ENCODE results near the gene P2RX4.
"Not testable (repeated sequence)": the region's sequence is repeated elsewhere in the genome, so short reads cannot be mapped to it uniquely, and the experiment has no call there.

Gene P2RX4

GRCh38 chr12:121245951-121246350 is 36.0 kb downstream of the P2RX4 start:
- DNase-seq = no peak

DNA sequence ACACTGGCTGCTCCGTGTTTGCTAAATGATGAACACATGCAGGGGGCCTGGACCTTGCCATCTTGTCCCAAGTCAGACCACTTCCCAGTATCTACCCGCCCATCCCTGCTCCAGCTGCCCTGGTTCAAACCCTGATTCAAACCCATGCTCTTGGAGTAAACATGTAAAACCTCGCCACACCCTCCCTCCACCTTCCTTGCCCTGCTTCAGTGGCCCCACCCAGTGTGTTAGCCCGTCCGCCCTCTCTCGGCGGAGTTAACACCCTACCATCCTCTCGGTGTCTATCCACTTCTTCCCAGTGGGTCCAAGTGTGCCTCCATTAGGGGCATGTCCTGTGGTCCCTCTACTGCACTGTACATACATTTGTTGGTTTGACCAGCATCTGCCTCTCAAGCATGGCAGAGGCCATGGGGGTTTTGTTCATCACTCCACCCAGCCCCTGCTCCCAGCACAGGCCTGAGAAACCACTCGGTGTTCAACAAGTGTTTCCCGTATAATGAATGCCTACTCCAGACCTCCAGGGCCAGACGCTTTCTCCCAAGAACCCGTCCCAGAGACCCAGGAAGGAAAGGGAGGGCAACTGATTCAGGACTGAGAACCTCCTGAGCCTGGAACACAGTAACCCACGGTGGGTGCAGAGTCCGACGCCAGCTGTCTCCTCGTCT is 37.1 kb downstream of the P2RX4 start:
- DNase-seq = no peak

DNA sequence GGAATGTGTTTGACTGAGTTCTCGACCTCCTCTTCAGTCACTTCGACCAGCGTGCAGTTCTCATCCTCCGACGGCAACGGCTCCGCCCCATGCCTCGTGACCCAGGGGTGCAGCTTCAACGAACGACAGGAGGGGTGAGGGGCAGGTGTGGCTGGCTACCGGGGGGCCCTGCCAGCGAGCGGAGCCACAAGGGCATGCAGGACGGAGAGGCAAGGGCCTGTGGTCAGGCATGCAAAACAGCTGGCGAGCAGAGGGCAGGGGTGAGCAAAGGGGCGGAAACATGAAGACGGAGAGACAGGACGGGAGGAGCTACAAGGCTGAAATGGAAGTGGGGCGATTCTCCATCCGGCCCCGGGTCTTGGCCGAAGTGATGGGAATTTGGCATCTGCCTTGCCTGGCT is 38.7 kb downstream of the P2RX4 start:
- no peak for DNase-seq

DNA sequence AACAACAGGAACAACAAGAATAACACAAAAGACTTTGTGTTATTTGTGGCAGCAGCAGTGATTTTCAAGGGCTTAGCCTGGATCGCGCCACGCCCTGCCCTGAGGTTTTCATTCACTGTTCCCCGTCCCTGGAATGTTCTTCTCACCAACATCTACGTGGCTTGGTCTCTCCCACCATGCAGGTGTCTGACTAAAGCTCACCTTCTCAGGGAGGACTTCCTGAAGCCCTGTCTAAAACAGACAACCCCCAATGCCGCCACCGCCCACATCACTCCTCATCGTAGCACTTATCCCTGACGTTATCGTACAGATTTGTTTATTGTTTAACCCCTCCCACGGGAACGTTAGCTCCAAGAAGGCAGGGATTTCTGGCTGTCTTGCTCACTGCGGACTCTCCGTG is 40.4 kb downstream of the P2RX4 start:
- no peak for DNase-seq

DNA sequence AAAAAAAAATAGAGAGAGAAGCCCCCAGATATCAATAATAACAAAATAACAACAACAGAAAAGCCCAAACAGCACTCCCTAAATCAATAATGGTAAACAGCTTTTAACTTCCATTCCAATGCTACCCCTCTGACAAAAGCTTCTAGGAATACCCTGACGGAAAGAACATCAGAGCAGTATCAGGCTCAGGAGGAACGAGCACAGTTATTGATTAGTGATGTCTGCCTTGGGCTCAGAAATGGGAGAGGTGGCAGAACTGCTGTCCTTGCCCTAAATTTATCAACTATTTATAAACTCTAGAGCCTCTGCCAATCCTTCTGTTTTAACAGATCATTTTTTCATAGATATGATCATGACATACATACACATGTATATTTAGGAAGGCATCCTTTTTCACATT is 41.9 kb downstream of the P2RX4 start:
- no peak for DNase-seq

DNA sequence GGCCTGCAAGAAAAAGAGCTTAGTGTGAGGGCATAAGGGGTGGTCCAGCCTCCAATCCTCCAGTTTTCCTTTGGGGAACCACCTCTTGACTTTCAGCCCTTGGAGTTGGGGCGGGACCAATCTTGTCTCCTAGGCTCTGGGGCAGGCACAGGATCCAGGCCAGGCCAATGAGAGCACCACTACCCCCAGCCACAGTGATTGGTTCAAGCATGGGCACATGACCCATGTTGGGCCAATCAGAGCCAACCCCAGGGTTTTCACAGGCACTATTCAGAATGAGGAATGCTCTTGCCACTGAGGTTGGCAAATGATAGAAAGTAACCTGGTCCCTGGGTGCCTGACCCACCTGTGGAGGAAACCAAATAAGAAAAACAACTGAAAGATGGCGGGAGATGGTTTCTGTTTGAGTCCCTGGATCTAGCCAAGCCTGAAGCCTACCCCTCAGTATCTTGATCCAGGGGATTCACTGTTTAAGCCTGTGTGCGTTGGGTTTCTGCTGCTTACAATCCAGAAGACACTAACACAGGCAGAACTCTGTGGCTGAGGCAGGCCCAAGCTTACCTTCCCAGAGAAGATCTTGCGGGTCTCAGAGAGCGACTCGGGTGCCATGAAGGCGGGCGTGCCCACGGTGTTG is 42.9 kb downstream of the P2RX4 start:
- no peak for DNase-seq

DNA sequence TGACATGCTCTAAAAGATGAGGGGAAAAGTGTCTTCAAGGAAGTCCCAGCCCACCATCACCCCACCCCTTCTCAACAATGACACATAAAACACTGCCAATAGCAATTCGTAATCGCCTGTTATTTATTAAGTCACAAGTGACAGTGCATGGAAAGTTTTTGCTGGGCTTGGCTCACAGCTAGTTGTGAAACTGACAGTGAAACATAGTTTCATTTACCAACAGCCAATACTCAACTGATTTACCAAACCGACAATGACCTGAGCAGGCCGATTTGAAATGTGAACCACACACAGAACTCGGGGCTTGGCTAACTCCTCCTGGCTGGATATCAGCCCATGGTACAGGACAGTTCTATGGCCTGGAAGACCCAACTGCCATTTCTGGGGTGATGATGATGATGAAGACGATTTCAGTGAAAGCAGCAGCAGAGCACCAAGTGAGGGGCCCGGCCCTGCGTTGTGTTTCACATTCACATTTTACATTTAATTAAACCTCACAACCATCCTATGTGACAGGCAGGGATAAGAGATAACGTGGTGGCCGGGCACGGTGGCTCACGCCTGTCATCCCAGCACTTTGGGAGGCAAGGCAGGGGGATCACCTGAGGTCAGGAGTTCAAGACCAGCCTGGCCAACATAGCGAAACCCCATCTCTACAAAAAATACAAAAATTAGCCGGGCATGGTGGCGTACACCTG is 43.9 kb downstream of the P2RX4 start:
- no peak for DNase-seq

DNA sequence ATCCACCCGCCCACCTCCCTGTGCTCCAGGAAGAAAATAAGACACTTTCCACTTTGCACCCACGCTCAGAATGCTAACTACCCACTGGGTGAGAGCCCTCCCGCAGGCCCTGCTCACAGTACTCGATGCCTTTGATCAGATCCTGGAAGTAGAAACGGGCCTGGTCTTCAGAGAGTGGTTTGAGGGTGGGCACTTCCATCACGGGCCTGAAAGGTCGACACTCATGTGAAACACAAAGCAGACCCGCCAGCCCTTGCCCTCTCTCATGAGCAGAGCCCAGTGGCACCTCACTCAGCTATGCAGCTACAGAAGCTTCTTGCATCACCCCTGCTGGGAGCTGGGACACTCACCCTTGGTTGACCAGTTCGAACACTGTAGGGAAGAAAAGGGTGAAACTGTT is 45.5 kb downstream of the P2RX4 start:
- DNase-seq = no peak

- DNase-seq = not testable (repeated sequence)
Measured at GRCh38 chr12:121257704-121258449, 47.9 kb downstream of the P2RX4 start.

DNA sequence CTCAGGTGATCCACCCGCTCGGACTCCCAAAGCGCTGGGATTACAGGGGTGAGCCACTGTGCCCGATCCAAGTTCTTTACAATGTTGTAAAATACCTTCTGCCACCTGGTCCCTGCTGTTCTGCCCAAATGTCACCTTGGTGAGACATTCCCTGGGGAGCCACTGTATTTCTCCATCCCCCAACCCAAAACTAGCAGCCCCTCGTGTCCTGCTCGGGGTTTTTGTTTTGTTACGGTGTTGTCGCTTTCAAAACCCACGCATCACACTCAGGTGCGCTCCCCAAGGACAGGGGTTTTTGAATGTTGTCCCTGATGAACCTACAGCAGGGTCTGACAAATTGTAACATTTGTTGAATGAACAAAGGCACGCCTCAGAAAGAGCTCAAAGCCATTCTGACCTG is 49.1 kb downstream of the P2RX4 start:
- DNase-seq = no peak

- DNase-seq = no peak
Measured at GRCh38 chr12:121260091-121260490, 50.2 kb downstream of the P2RX4 start.

DNA sequence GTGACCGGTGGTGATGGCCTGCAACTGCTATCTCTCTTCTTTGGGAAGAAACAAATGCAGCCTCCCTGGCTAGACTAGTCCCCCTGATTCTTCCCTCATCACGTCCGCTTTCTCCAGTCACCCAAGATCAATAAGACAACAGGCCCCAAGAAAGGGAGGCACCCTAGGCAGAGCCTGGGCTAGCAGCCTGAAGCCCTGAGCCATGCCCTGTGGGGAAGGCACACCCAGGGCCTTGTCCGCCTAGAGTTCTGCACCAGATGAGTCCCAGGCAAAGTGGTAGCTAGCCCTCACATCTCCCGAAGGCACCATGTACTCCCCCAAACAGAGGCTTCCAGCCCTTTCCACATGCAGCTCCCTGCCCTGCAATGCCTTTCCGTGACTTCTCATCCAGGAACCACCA is 51.5 kb downstream of the P2RX4 start:
- DNase-seq = no peak

DNA sequence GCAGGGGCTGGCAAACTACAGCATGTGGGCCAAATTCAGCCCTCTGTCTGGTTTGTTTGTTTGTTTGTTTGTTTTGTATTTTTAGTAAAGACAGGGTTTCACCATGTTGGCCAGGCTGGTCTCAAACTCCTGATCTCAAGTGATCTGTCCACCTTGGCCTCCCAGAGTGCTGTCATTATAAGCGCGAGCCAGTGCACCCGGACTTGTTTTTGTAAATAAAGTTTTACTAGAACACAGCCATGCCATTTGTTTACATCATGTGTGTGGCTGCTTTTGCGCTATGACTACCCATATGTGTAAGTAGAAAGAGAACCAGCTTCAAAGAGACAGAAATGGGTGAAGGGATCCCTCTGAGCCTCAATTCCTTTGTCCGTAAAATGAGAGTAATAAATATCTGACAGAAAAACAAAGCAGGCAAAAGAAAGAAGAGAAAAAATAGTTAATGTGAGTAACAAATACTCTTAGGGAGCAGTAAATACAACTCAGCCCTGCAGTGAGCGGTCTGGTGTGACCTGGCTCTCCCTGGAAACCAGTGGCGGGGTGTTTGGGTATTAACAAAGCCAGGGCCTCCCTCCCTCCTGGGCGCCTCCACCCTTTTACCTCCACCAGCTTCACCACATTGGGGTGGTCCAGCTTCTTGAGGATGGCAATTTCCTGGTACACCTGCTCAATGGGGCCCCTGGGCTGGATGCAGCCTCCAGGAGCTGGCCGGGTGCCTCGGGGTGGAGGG is 53.4 kb downstream of the P2RX4 start:
- no peak for DNase-seq

DNA sequence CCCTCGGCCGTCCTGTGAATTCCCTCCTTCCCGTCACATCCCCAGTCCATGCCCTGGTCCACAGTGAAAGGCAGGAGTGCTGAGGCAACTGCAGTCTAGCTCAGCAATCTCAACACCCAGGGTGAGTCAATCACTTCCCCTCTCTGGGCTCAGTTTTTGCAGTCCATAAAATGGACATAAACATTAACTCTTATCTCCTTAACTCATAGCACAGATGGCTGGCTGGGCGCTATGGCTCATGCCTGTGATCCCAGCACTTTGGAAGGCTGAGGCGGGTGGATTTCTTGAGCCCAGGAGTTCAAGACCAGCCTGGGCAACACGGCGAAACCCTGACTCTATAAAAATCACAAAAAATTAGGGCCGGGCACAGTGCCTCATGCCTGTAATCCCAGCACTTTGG is 54.2 kb downstream of the P2RX4 start:
- no peak for DNase-seq

DNA sequence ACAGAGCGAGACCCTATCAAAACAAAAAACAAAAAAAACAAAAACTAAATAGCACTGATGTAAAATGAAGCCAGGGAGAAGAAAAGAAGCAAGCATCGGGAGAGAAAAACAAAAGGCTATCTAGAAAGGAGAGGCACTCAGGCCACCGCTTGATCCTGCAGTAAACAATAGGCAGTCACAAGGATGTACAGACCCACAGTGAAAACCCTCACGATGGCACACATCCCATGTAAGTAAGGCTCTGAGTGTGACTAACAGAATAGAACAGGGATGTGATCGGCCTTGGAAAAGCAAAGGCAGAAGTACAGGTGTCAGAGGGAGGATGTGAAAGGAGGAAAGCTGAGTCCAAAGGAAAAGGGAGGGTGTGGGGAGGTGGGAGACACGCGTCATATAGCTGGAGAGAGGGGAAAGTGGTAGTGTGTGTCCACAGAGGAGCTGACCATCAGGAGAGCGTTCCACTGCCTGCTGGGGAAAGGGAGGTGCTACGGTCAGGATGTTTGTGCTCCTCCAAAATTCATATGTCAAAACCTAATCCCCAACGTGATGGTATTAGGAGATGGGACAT is 55.1 kb downstream of the P2RX4 start:
- no peak for DNase-seq

DNA sequence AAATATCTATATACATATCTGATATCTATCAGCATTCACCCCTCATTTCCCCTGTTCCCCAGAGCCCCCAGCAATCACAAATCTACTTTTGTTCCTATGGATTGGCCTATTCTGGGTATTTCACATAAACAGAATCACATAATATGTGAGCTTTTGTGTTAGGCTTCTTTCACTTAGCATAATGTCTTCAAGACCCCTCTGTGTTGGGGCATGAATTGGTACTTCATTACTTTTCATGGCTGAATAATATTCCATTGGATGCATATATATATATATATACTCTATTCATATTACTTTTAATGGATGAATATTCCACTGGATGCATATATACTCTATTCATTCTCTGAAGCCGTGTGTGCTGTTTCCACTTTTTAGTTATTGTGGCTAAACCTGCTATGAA is 57.9 kb downstream of the P2RX4 start:
- DNase-seq = no peak

- DNase-seq = no peak
Measured at GRCh38 chr12:121273364-121273896, 63.5 kb downstream of the P2RX4 start.

DNA sequence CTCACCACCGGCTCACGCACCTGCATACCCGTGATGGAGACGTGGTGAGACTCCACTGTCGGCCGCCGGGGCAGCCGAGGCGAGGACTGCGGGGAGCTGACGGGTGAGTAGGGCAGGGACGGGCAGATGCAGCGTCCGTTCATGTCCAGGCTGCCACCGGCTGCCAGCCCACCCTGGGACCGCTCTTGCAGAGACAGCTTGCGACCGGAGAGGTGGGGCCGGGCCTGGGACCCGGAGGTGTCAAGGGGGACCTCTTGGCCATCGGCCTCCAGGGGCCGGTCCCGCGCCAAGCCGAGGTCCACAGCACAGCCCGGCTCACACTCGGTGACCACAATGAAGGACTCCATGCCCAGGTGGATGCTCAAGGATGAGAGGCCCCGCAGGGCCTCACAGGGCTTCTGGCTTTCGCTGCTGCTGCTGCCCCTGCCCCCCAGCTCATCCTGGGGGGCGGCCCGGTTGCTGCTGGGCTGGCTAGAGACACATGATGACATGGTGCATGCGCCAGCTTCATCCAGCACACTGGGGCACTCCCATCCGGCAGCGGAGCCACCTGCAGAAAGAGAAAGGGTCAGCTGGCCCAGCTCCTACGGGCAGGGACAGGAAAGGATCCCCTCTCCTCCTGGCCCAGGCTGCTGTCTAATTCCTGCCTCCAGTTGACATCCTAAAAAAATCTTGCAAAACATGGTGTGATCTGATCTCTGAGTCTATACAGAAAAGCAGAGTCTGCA is 64.3 kb downstream of the P2RX4 start:
- DNase-seq = no peak

- DNase-seq = no peak
Measured at GRCh38 chr12:121277374-121277759, 67.4 kb downstream of the P2RX4 start.

DNA sequence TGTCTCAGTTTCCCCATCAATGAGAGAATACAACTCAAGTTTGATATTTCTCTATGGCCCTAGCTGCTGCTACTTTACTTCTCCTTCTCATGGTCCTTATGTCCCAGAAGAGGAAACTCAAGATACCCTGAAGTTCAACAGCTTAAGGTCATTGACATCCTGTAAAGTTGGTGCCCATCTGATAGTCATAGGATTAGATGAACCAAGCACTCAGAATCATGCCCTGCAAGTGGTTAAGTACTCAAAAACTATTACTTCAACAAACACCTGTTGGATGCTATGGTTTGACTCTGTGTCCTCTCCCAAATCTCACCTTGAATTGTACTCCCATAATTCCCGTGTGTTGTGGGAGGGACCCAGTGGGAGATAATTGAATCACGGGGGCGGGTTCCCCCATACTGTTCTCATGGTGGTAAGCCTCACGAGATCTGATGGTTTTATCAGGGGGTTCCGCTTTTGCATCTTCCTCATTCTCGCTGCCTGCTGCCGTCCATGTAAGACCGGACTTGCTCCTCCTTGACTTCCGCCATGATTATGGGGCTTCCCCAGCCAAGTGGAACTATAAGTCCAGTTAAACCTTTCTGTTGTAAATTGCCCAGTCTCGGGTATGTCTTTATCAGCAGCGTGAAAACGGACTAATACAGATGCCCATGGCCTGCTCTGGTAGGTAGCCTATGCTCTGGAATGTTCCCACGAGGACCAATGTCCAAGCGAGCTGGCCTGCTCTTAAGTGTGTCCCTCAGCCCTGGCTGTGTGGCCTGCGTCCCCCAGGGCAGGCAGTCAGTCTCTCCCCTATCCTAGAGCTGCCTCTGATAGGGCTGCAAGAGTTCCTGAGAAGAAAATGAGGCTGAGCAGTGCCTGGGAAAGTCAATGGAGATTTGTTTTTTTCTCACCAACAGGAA is 68.5 kb downstream of the P2RX4 start:
- no peak for DNase-seq

DNA sequence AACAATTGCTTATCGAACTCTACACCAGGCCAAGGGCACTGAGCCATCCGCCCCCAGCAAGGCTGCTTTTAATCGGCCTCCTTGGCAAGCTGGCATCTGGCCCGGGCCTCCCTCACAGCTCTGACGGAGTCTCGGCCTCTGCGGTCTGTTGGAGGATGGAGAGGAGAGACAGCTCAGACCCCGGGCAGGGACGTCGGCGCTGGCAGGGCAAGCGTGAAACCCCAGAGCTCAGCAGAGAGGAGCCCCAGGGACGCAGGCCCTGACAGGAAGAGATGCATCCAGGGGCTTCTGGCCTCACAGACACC is 69.1 kb downstream of the P2RX4 start:
- no peak for DNase-seq
